PFSK-1 (cell line): Measurements from ENCODE around the gene RAPGEF5.

Source experiments
- FOXP2 ChIP-seq: optimal IDR thresholded peaks from 2 replicates; pipeline ENCODE3; 2011; ENCODE audit warnings: borderline replicate concordance, control low read depth, inconsistent platforms; ENCODE audit not compliant: insufficient read depth; ENCODE audit errors: extremely low read length, extremely low read depth
- POLR2AphosphoS5 ChIP-seq: IDR thresholded peaks from 2 replicates; pipeline ENCODE4 v1.6.1; 2012; ENCODE audit warnings: low read depth, mild to moderate bottlenecking, control low read depth, low read length, moderate library complexity
- SIN3A ChIP-seq: IDR thresholded peaks from 2 replicates; pipeline ENCODE4 v1.6.1; 2012; ENCODE audit warnings: mild to moderate bottlenecking, low read length, moderate library complexity, borderline replicate concordance; ENCODE audit not compliant: insufficient read depth
- TAF1 ChIP-seq: IDR thresholded peaks from 2 replicates; pipeline ENCODE4 v1.6.1; 2012; ENCODE audit warnings: low read length, control low read depth, borderline replicate concordance; ENCODE audit not compliant: insufficient read depth
- TF ChIP-seq, protein P1 (sequence below), 2 experiments: IDR thresholded peaks; 2 replicates each; pipeline versions ENCODE4 v1.6.1 to v1.8.0; 2011 to 2012; ENCODE audit warnings: low read depth in 2 of 2, low read length in 2 of 2, control low read depth in 1 of 2, inconsistent platforms in 1 of 2, mild to moderate bottlenecking in 1 of 2, moderate library complexity in 1 of 2; ENCODE audit not compliant: insufficient read depth in 1 of 2

RAPGEF5 gene

DNA sequence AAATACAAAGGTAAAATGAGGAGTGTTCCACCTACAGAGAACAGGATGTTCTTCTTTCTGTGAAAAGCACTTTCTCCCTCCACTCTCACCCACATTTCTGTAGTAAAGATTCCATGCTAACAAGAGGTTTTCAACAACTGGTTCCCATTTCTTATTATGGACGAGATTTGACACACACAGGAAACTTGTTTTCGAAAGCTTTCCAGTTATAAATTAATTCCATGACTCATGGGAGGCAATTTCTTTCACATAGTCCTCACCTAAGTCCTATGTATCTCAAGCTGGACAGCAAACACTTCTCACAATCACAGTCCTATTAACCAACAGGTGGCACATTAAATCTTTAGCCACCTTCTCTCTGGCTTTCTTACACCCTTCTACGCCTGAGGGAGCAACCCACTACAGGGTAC lies 24.5 kb downstream of the RAPGEF5 start:
- TF ChIP-seq TAF1 (no peak), FOXP2 (no peak), POLR2AphosphoS5 (no peak), SIN3A (no peak)
- TF ChIP-seq, protein P1, sequence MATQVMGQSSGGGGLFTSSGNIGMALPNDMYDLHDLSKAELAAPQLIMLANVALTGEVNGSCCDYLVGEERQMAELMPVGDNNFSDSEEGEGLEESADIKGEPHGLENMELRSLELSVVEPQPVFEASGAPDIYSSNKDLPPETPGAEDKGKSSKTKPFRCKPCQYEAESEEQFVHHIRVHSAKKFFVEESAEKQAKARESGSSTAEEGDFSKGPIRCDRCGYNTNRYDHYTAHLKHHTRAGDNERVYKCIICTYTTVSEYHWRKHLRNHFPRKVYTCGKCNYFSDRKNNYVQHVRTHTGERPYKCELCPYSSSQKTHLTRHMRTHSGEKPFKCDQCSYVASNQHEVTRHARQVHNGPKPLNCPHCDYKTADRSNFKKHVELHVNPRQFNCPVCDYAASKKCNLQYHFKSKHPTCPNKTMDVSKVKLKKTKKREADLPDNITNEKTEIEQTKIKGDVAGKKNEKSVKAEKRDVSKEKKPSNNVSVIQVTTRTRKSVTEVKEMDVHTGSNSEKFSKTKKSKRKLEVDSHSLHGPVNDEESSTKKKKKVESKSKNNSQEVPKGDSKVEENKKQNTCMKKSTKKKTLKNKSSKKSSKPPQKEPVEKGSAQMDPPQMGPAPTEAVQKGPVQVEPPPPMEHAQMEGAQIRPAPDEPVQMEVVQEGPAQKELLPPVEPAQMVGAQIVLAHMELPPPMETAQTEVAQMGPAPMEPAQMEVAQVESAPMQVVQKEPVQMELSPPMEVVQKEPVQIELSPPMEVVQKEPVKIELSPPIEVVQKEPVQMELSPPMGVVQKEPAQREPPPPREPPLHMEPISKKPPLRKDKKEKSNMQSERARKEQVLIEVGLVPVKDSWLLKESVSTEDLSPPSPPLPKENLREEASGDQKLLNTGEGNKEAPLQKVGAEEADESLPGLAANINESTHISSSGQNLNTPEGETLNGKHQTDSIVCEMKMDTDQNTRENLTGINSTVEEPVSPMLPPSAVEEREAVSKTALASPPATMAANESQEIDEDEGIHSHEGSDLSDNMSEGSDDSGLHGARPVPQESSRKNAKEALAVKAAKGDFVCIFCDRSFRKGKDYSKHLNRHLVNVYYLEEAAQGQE (IDR thresholded peaks at IDR 0.05; ENCODE audit: insufficient read depth in 1 of 2, low read depth in 2 of 2, low read length in 2 of 2), result no peak

DNA sequence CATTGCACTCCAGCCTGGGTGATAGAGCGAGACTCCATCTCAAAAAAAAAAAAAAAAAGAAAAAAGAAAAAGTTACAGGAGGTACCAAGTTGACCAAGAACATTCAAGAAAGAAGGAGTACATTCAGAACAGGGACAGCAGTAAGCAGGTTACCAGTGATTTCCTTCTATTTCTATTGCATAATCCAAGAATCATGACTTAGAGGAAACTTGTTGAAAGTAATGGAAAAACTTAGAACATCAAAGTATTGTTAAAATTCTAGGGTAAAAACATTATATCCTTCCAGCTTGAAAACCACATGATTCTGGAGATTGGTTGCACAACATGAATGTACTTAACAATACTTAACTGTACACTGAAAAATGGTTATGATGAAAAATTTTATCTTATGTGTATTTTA lies 25.2 kb downstream of the RAPGEF5 start:
- no peak for TF ChIP-seq FOXP2
- no peak for TF ChIP-seq SIN3A
- TF ChIP-seq, protein P1 (IDR thresholded peaks at IDR 0.05; ENCODE audit: insufficient read depth in 1 of 2, low read depth in 2 of 2, low read length in 2 of 2), result no peak

DNA sequence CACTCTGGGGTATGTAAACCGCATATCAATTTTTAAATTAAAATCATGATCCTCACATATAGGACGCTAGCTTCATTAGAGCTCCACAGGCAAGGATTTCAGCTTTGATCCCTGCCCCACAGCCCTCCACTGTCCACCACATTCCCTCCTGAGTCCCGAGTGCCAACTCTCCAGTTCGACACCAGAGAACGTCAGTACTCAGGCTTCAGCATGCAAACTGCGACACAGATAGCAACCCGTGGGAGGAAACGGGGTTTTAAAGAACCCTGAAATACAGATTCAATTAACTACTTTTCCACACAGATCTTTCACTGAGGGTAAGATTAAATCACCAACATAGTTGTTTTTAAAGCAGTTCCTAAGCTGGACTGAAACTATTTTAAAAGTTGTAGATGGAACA lies 26.1 kb downstream of the RAPGEF5 start:
- no peak for TF ChIP-seq POLR2AphosphoS5
- TF ChIP-seq SIN3A, result no peak
- TF ChIP-seq FOXP2, result no peak
- TF ChIP-seq, protein P1 (IDR thresholded peaks at IDR 0.05; ENCODE audit: insufficient read depth in 1 of 2, low read depth in 2 of 2, low read length in 2 of 2), result no peak
- TF ChIP-seq TAF1, result no peak

DNA sequence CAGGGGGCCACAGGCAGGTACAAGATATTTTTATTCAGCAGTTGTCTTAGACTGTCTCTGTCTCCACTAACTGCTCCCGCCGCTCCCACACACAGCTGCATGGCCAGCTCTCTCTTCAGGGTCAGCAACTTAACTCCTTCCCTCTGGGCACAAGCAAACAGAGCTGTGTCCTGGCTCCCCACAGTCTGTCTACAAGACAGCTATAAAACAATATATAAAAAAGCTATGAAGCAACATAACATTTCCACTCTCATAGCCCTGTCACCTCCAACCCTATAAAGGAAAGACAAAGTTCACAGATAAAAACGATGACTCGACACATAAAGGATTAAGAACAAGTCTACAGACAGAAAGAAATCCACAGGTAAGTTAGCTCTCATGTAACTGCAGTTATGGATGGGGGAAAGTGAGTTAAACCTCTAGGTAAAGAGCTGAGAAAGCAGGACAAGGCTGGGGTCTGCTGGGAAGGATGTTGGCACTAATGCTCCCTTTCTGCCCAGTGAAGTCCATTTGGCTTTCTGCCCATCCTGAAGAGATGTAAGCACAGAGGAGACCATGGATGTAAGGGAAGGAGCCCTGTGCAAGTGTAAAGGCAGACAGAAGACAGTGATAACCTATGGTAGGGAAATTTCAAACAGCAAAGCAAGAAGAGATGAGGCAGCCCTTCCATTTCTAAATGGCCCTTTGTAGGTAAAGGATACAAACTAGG lies 27.0 kb downstream of the RAPGEF5 start:
- TF ChIP-seq SIN3A (no peak), TAF1 (no peak), FOXP2 (no peak)
- TF ChIP-seq, protein P1 (IDR thresholded peaks at IDR 0.05; ENCODE audit: insufficient read depth in 1 of 2, low read depth in 2 of 2, low read length in 2 of 2), result no peak

DNA sequence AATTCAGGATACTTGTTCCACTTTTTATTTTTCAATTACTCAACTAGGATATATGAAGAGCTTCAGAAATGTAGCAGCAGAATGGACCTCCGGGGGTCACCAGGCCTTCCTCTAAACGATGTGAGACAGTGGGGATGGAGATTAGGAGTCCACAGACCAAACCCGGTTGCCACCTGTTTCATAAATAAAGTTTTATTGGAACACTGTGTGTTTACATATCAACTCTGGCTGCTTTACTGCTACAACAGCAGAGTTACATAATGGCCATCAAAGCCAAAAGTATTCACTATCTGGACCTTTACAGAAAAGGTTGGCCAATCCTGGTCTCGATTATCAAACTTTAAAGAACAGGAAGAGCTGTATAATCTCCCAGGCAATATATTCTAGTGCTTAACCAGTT lies 30.8 kb downstream of the RAPGEF5 start:
- TF ChIP-seq, protein P1 (IDR thresholded peaks at IDR 0.05; ENCODE audit: insufficient read depth in 1 of 2, low read depth in 2 of 2, low read length in 2 of 2), result no peak
- TF ChIP-seq TAF1, result no peak
- no peak for TF ChIP-seq SIN3A
- TF ChIP-seq FOXP2, result no peak
- no peak for TF ChIP-seq POLR2AphosphoS5
